Eye (tissue), 1 donor: ENCODE results near the gene ST6GALNAC4.

Source experiments
- DNase-seq: peaks from one replicate; pipeline ENCODE4 v3.0.0-alpha.2; 2015

The ST6GALNAC4 gene

GRCh38 chr9:127868278-127868902 lies 48.5 kb downstream of the ST6GALNAC4 start:
- no peak for DNase-seq

GRCh38 chr9:127867356-127868277 lies 49.2 kb downstream of the ST6GALNAC4 start:
- no peak for DNase-seq

GRCh38 chr9:127866535-127866934 lies 50.3 kb downstream of the ST6GALNAC4 start:
- DNase-seq: no peak

GRCh38 chr9:127865645-127866464 lies 51.0 kb downstream of the ST6GALNAC4 start:
- no peak for DNase-seq

- DNase-seq: no peak
These were observed 53.6 kb downstream of the ST6GALNAC4 start for GRCh38 chr9:127863191-127863621.

GRCh38 chr9:127862075-127863011 lies 54.5 kb downstream of the ST6GALNAC4 start:
- DNase-seq: no peak

GRCh38 chr9:127860779-127861178 lies 56.1 kb downstream of the ST6GALNAC4 start:
- DNase-seq: no peak

- DNase-seq: no peak
These were observed 56.6 kb downstream of the ST6GALNAC4 start for GRCh38 chr9:127860260-127860659.

GRCh38 chr9:127858041-127858512 lies 58.8 kb downstream of the ST6GALNAC4 start:
- no peak for DNase-seq
